DMS153 treated with DMSO at 0.1 percent for 48 hours (cell line): ENCODE results near the gene ALPK3.

Experiments used
- DNase-seq: peaks from one replicate; lab custom pipeline; 2025; ENCODE audit not compliant: unreplicated experiment; lab: John Stamatoyannopoulos, UW

ALPK3 gene

GRCh38 chr15:84816694-84817465 lies at the start of gene ALPK3:
ALPK3 (plus strand) TSS chr15:84817356; CDS start chr15:84817453, 97 bp downstream.
- no peak for DNase-seq

- no peak for DNase-seq
These were observed 45.1 kb upstream of the ALPK3 start for GRCh38 chr15:84772031-84772430.

- no peak for DNase-seq
These were observed 44.7 kb upstream of the ALPK3 start for GRCh38 chr15:84772467-84772866.

GRCh38 chr15:84773716-84774115 lies 43.4 kb upstream of the ALPK3 start:
- DNase-seq: no peak

GRCh38 chr15:84775867-84776449 lies 41.2 kb upstream of the ALPK3 start:
- no peak for DNase-seq

GRCh38 chr15:84778194-84778593 lies 39.0 kb upstream of the ALPK3 start:
- DNase-seq: no peak

- no peak for DNase-seq
These were observed 36.7 kb upstream of the ALPK3 start for GRCh38 chr15:84780492-84780891.

- no peak for DNase-seq
These were observed 35.7 kb upstream of the ALPK3 start for GRCh38 chr15:84781495-84781894.

- DNase-seq: no peak
These were observed 34.8 kb upstream of the ALPK3 start for GRCh38 chr15:84782346-84782745.

- DNase-seq: no peak
These were observed 33.5 kb upstream of the ALPK3 start for GRCh38 chr15:84783493-84784251.

GRCh38 chr15:84784262-84784661 lies 32.9 kb upstream of the ALPK3 start:
- DNase-seq: no peak

GRCh38 chr15:84785053-84785452 lies 32.1 kb upstream of the ALPK3 start:
- DNase-seq: no peak

GRCh38 chr15:84788500-84788899 lies 28.7 kb upstream of the ALPK3 start:
- DNase-seq: no peak

- DNase-seq: no peak
These were observed 27.4 kb upstream of the ALPK3 start for GRCh38 chr15:84789762-84790161.

- no peak for DNase-seq
These were observed 26.5 kb upstream of the ALPK3 start for GRCh38 chr15:84790676-84791075.

GRCh38 chr15:84791763-84792162 lies 25.4 kb upstream of the ALPK3 start:
- DNase-seq: no peak

- DNase-seq: no peak
These were observed 23.6 kb upstream of the ALPK3 start for GRCh38 chr15:84793431-84794161.

- no peak for DNase-seq
These were observed 23.0 kb upstream of the ALPK3 start for GRCh38 chr15:84794162-84794547.

GRCh38 chr15:84795186-84795585 lies 22.0 kb upstream of the ALPK3 start:
- DNase-seq: no peak

- DNase-seq: no peak
These were observed 19.9 kb upstream of the ALPK3 start for GRCh38 chr15:84797212-84797611.

GRCh38 chr15:84797801-84798200 lies 19.4 kb upstream of the ALPK3 start:
- DNase-seq: no peak
